ENCODE measurements around the gene KLHL11. TPM values are rescaled to one million over a fixed set of nuclear protein-coding genes. Genes with fewer than 3 reads are reported as not detected.

KLHL11 gene
- total and polyA plus RNA-seq, 5 experiments from 2014 or later, result 5.0 to 22.6 (median 6.3) TPM

- H3K36me3 Mint-ChIP-seq, result peaks cover 0 to 43% (median 5%) of the 10 kb centered on the region in 3 donors
- peak overlapping the region in 1 of 10 donors; percentile 22 for H3K27ac Mint-ChIP-seq
- no peaks in the 10 kb centered on the region for H3K27me3 Mint-ChIP-seq
- DNase-seq, result no peak
- POLR2A ChIA-PET, result interaction anchor here (1.4 kb wide), 1 partner anchor 13 kb away, joined by 3 read pairs; the partner anchor contains the start of gene P3H4
- H3K4me3 Mint-ChIP-seq, result no peak overlapping the region
- no peak for ATAC-seq
- no peaks in the 10 kb centered on the region for H3K4me1 Mint-ChIP-seq
- no peaks in the 10 kb centered on the region for H3K9me3 Mint-ChIP-seq
Observed at GRCh38 chr17:41825175-41825845, 39.9 kb downstream of the KLHL11 start.

GRCh38 chr17:41824086-41824485 is 41.1 kb downstream of the KLHL11 start:
- ATAC-seq (no peak), DNase-seq (no peak)
- no peak overlapping the region for H3K27ac Mint-ChIP-seq
- no peaks in the 10 kb centered on the region for H3K9me3 Mint-ChIP-seq
- no peak overlapping the region for H3K4me3 Mint-ChIP-seq
- H3K27me3 Mint-ChIP-seq, result no peaks in the 10 kb centered on the region
- no peaks in the 10 kb centered on the region for H3K4me1 Mint-ChIP-seq
- POLR2A ChIA-PET, result interaction anchor here (0.5 kb wide), 1 partner anchor 114 kb away, joined by 4 read pairs; no protein-coding TSS in a partner anchor
- H3K36me3 Mint-ChIP-seq, result peaks cover 0 to 33% (median 0%) of the 10 kb centered on the region in 3 donors

DNA sequence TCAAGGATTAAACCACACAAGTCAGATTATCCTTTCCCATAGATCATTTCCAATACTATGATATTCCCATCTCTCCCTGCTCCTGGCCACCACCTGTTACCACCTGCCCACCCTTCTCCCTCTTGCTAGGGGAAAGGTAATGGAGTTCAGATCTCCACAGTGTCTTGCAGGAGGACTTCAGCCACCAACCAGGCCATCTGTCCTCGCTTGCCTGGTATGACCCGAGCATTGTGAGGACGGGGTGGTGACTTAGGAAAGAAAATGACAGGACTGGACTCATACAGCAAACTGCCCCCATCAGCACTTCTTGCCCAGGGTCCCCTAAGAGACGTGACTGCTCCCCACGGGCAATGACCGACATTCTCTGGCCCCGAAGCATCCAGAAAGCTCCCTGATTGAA is 41.6 kb downstream of the KLHL11 start:
- Mint-ChIP-seq H3K27ac (no peak overlapping the region), H3K27me3 (no peaks in the 10 kb centered on the region), H3K4me3 (no peak overlapping the region), H3K4me1 (no peaks in the 10 kb centered on the region), H3K9me3 (no peaks in the 10 kb centered on the region), H3K36me3 (peaks cover 0 to 29% (median 0%) of the 10 kb centered on the region in 3 donors)
- ATAC-seq (no peak), DNase-seq (no peak)
- POLR2A ChIA-PET, result interaction anchor here (0.5 kb wide), 1 partner anchor 113 kb away, joined by 4 read pairs; no protein-coding TSS in a partner anchor

GRCh38 chr17:41823141-41823524 is 42.1 kb downstream of the KLHL11 start:
- no peak for ATAC-seq
- Mint-ChIP-seq H3K4me3 (no peak overlapping the region), H3K36me3 (peaks cover 0 to 26% (median 0%) of the 10 kb centered on the region in 3 donors), H3K9me3 (no peaks in the 10 kb centered on the region), H3K4me1 (no peaks in the 10 kb centered on the region), H3K27ac (no peak overlapping the region), H3K27me3 (peaks cover 0 to 3% (median 0%) of the 10 kb centered on the region in 5 donors)
- POLR2A ChIA-PET, result interaction anchor here (0.9 kb wide), 1 partner anchor 11 kb away, joined by 5 read pairs; the partner anchor contains the start of gene P3H4
- no peak for DNase-seq

- Mint-ChIP-seq H3K27ac (peak overlapping the region in 1 of 10 donors; percentile 11), H3K27me3 (peaks cover 0 to 7% (median 0%) of the 10 kb centered on the region in 5 donors), H3K9me3 (no peaks in the 10 kb centered on the region), H3K36me3 (peaks cover 0 to 20% (median 0%) of the 10 kb centered on the region in 3 donors), H3K4me1 (no peaks in the 10 kb centered on the region), H3K4me3 (peak overlapping the region in 1 of 10 donors; percentile 40)
- no peak for DNase-seq
- ATAC-seq, result no peak
- POLR2A ChIA-PET, result interaction anchor here (0.9 kb wide), 1 partner anchor 10 kb away, joined by 5 read pairs; the partner anchor contains the start of gene P3H4
Observed at GRCh38 chr17:41822216-41823140, 42.7 kb downstream of the KLHL11 start.

DNA sequence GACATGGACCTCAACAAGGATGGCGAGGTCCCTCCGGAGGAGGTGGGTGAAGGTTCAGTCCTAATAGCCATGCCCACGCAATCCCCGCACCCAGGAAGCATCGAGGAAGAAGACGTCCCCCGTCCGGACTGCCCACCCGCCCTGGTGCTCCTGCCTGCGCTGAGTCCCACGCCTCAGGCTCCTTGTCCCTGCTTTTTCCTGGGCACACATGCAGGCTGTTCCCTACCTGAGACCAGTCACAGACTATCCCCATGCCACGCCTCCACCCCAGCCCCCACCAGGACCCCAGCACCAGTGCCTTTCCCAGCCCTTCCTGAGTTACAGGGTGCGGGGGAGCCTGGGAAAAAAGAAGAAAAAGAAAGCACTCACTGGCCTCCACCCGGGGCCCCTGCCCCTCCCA is 43.4 kb downstream of the KLHL11 start:
- Mint-ChIP-seq H3K36me3 (peaks cover 0 to 17% (median 0%) of the 10 kb centered on the region in 3 donors), H3K27ac (no peak overlapping the region), H3K4me1 (no peaks in the 10 kb centered on the region), H3K4me3 (no peak overlapping the region), H3K9me3 (no peaks in the 10 kb centered on the region), H3K27me3 (peaks cover 0 to 7% (median 0%) of the 10 kb centered on the region in 5 donors)
- no peak for DNase-seq
- POLR2A ChIA-PET, result no interaction called here
- ATAC-seq, result no peak

GRCh38 chr17:41818024-41818423 is 47.2 kb downstream of the KLHL11 start:
- Mint-ChIP-seq H3K4me1 (peaks cover 0 to 4% (median 3%) of the 10 kb centered on the region in 4 donors), H3K9me3 (no peaks in the 10 kb centered on the region), H3K27ac (no peak overlapping the region), H3K27me3 (peaks cover 0 to 7% (median 0%) of the 10 kb centered on the region in 5 donors), H3K4me3 (no peak overlapping the region), H3K36me3 (no peaks in the 10 kb centered on the region)
- POLR2A ChIA-PET, result interaction anchor here (0.7 kb wide), 1 partner anchor 590 kb away, joined by 4 read pairs; no protein-coding TSS in a partner anchor
- ATAC-seq (no peak), DNase-seq (no peak)

GRCh38 chr17:41816637-41817320 is 48.4 kb downstream of the KLHL11 start:
- H3K4me1 Mint-ChIP-seq, result peaks cover 7 to 11% (median 8%) of the 10 kb centered on the region in 4 donors
- POLR2A ChIA-PET, result no interaction called here
- peaks cover 0 to 7% (median 0%) of the 10 kb centered on the region in 5 donors for H3K27me3 Mint-ChIP-seq
- DNase-seq (no peak), ATAC-seq (no peak)
- no peak overlapping the region for H3K4me3 Mint-ChIP-seq
- no peak overlapping the region for H3K27ac Mint-ChIP-seq
- H3K9me3 Mint-ChIP-seq, result no peaks in the 10 kb centered on the region
- no peaks in the 10 kb centered on the region for H3K36me3 Mint-ChIP-seq

- H3K27me3 Mint-ChIP-seq, result peaks cover 0 to 7% (median 1%) of the 10 kb centered on the region in 5 donors
- H3K27ac Mint-ChIP-seq, result peak overlapping the region in 2 of 10 donors; percentile 17 to 38
- ATAC-seq (no peak), DNase-seq (no peak)
- POLR2A ChIA-PET, result no interaction called here
- peak overlapping the region in 3 of 10 donors; percentile 78 to 90 (median 82) for H3K4me3 Mint-ChIP-seq
- H3K9me3 Mint-ChIP-seq, result no peaks in the 10 kb centered on the region
- peaks cover 17 to 26% (median 23%) of the 10 kb centered on the region in 4 donors for H3K4me1 Mint-ChIP-seq
- no peaks in the 10 kb centered on the region for H3K36me3 Mint-ChIP-seq
Observed at GRCh38 chr17:41814195-41814594, 51.0 kb downstream of the KLHL11 start.

- H3K4me3 Mint-ChIP-seq, result peak overlapping the region in 8 of 10 donors; percentile 60 to 93 (median 80)
- DNase-seq (no peak), ATAC-seq (no peak)
- peak overlapping the region in 6 of 10 donors; percentile 28 to 70 (median 48) for H3K27ac Mint-ChIP-seq
- no peaks in the 10 kb centered on the region for H3K36me3 Mint-ChIP-seq
- H3K9me3 Mint-ChIP-seq, result no peaks in the 10 kb centered on the region
- POLR2A ChIA-PET, result no interaction called here
- H3K4me1 Mint-ChIP-seq, result peaks cover 17 to 26% (median 24%) of the 10 kb centered on the region in 4 donors
- peaks cover 0 to 7% (median 1%) of the 10 kb centered on the region in 5 donors for H3K27me3 Mint-ChIP-seq
Observed at GRCh38 chr17:41813699-41814124, 51.5 kb downstream of the KLHL11 start.

DNA sequence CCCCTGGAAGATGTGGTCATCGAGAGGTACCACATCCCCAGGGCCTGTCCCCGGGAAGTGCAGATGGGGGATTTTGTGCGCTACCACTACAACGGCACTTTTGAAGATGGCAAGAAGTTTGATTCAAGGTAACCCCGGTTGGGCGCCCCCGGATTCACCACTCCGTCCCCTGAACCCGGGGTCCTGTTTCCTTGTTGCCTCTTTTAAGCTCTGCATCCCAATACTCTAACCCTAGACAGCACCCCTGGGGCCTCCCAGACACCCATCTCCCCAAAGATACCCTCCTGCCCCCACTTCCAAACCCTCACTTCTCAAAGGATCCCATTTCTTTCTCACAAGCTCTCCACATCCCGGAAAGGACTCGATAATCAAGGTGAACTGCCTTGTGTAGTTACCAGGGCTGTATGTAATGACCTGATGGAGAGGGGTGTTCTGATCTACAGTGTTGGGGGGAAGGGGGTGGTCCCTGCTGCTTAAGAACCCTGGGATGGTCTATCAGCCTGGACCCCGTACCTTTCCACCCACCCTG is 52.0 kb downstream of the KLHL11 start:
- H3K36me3 Mint-ChIP-seq, result no peaks in the 10 kb centered on the region
- no peaks in the 10 kb centered on the region for H3K9me3 Mint-ChIP-seq
- H3K27ac Mint-ChIP-seq, result peak overlapping the region in 4 of 10 donors; percentile 28 to 70 (median 47)
- no peak for ATAC-seq
- peaks cover 17 to 26% (median 24%) of the 10 kb centered on the region in 4 donors for H3K4me1 Mint-ChIP-seq
- POLR2A ChIA-PET, result interaction anchor here (0.6 to 0.7 kb wide), 2 partner anchors 432 to 1293 kb away, joined by 3 to 11 read pairs; no protein-coding TSS in a partner anchor
- peaks cover 0 to 5% (median 1%) of the 10 kb centered on the region in 5 donors for H3K27me3 Mint-ChIP-seq
- DNase-seq, result no peak
- peak overlapping the region; percentile 50 to 93 (median 76) for H3K4me3 Mint-ChIP-seq

All from naive thymus-derived CD8-positive, alpha-beta T cell (primary cell).